HG02885 (cell line): ENCODE results near the gene IL21R.

Experiments used
- ATAC-seq: cut with Tn5 transposase; IDR thresholded peaks from one replicate; pipeline ENCODE4 v1.9.1; 2021; ENCODE audit warnings: mild to moderate bottlenecking; ENCODE audit not compliant: unreplicated experiment, poor library complexity

IL21R gene

DNA sequence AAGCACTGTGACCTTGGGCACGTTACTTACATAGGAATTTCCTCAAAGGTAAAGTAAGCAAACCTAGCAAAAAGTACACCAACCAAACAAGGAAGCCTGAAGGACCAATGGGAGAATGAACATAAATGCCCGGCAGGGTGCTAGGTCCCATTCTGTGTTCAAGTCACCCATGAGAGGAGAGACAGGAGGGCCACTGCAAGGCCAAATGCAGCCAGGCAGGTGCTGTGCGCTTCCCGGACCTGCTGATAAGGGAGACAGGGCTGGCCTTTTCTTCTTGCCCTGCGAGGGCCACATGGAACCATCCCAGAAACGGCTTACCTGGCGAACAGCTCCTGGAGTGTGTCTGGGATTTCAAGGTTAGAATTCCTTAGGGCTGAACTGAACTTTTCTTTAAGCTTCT, 78.8 kb downstream of the IL21R start:
- no peak for ATAC-seq

DNA sequence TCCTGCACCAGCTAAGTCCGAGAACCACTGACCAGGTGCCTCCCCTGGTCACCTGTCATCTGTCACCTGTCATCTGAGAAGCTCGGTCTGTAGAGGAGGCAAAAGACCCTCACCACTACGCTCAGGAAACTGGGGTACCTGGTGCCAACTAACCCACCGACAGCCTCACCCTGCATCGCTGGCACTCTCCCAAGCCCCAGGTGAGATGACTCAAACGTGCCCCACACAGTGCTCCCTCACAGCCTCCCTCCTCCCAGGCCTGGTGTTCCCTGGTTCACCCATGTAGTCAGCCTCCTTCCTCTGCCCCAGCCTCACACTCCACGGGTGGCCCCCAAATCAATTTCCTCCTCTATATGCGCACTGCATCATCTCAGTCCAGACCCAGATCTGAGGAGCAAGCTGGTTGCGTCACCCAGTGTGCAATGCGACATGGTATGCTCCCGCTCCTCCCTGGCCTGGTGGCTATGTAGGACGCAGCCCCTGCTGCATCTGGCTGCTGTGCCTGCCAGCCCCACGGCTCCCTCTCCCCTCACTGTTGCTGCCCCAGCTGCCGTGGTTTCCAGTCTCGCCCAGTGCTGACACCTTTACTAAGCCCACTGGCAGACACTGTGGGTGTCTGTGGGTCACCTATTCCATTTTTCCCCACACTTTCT, 79.4 kb downstream of the IL21R start:
- no peak for ATAC-seq

DNA sequence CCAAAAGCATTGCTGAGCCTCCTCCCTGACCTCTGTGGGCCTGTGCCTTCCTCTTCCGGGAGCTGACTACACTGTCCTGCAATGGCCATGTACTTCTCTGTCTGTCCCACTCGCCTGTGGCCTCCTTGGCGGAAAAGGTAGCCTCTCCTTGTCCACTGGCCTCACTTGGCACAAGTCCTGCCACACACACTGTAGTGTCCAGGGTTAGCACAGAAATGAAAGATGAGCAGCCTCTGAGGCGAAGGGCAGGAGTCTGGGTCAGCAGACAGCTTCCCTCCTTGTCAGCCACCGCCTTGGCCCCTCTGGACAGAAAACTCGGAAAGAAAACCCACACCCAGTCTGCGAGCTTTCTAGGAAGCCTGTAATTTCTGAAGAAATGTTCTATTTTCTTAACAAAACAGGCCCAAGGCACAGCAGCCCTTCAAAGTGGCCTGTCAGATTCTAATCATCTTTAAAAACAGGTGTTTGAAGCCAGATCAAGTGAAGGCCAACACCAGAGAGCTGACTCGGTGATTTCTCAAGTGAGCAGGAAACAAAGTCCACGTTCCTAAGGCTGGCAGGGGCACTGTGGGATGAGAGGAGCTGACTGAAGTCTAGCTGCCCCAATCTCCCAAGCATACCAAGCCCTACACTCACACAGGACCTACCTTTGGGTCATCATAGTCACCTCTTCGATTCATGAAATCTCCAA, 80.6 kb downstream of the IL21R start:
- no peak for ATAC-seq

DNA sequence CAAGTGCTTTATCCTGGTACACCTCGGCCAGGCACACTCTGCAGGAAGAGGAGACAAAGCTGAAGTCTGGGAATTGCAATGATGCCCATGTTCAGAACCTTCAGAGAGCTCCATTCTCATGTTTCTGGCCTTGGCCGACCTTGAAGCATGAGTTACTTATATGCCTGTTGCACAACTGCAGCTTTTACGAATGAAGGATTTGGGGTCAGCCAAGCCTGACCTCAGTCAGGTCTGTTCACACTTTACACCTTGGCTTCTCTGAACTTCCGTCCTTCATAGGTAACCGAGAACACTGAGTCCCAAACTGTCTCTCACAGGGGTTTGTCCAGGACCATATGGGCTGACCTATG, 81.1 kb downstream of the IL21R start:
- no peak for ATAC-seq

DNA sequence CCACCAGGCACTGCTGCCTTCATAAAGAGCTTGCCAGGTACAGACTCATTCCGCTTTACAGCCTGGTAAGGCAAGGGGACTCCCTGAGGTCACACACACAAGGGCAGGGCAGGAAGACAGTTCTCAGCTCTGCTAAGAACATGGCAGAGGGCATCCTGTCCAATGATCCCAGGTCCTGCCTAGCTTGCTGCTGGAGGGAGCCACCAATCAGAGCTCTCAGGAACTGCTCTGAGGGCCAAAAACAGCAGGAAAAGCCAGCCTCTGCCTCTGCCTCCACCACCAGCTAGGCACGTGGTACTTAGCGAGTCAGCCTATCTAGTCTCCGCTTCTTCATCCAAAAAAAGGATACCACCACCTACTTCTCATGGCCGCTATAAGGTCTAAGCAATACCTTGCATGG, 81.7 kb downstream of the IL21R start:
- no peak for ATAC-seq

DNA sequence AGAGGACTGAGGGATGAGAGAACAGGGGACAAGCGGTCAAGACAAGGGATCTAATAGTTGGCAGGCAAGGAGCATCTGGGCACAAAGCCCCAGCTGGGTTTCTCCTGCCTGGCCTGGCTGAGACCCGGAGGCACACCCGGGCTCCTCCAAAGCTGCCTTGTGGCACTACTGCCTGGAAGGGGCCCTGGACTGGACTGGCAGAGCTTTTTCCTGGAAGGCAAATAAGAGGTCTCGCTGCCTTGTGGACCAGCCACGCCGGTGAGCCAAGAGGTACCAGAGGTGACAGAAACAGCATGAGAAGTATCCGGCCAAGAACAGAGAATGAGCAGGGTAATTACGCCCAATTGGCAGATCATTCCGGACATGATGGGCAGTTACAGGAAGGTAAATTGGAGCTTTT, 83.2 kb downstream of the IL21R start:
- no peak for ATAC-seq

DNA sequence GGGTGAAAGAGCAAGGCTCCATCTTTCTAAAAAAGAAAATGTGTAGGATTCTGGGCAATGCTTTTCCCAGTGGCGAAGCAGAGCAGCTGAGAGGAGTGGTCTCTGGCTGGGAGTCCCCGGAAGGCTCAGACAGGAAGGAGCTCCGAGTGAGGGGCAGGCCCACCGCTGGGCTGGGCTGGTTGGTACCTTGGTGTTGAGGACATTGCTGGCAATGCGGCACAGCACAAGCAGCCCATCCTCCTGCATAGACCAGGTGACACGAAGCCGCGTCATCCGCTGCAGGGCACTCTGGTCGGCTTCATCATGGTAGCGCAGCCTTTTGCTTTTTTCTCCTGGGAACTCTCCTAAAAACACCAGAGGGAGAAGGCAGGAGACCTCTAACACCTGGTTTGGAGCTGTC, 83.8 kb downstream of the IL21R start:
- ATAC-seq, result no peak

DNA sequence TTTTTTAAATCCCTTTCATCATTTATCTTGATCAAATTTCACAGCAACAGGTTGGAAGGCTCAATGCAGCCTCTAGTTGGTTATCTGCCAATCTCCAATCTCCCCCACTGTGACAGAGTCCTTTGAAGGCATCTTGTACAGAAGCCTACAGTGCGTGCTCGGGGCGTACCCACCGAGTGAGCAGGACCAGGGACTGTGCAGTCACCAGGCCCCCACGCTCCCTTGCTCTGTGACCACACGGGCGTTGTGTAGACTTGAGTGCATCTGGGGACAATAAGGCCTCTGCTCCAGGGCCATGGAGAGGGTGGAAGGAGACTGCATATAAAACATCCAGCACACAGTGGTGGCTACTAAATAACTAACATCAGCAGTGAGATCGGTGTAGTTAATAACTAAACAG, 84.4 kb downstream of the IL21R start:
- no peak for ATAC-seq

DNA sequence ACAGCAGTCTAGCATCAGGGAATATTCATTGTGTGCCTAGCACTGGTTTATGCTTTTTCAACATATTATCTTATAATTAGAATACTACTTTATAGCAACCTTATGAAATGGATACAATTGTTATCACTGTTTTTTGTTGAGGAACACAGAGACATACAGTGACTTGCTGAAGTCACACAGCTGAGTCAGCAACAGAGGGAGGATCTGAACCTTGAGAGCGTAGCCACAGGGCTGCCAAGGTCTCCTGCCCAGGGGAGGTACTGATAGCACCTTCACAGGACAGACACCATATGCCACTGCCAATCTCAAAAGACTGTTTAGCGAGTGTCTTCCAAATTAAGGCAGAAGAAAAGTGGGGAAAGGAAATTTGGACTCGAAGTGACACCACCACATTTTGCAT, 84.8 kb downstream of the IL21R start:
- no peak for ATAC-seq

DNA sequence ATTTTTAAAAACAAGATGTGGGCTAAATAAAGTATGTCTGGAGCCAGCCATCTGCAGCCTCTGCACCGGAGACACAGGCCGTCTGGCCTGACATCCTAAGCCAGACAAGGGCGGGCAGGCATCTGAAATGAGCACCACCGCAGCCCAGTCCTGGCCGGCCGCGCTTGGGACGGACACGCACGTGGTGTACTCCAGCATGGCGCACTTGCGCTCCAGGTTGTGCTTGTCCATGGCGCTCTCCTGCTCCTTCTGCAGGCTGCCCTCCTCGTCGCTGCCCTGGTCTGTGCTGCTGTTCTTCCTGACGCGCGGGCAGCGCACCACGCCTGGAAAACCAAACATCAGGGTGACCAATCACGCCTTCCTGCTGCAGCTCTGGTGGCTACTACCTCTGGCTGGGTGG, 87.4 kb downstream of the IL21R start:
- ATAC-seq, result no peak

DNA sequence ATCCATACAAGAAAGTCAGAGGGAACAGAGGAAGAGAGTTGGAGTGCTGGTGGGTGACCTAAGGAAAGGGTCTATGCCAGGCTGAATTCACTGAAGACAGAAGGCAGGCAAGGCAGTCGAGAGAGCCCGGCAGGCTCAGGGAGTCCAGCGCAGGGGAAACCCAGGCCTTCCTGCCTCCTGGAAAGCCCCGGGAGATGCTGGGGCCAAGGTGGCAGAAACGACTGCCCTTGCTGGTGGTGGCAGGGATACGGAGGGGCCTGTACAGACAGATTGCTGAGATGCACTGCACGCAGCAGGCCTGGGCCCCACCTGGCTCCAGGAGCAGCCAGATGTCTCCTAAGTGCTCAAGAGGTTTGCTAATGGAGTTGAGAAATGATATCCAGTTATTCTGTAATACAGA, 87.9 kb downstream of the IL21R start:
- no peak for ATAC-seq

DNA sequence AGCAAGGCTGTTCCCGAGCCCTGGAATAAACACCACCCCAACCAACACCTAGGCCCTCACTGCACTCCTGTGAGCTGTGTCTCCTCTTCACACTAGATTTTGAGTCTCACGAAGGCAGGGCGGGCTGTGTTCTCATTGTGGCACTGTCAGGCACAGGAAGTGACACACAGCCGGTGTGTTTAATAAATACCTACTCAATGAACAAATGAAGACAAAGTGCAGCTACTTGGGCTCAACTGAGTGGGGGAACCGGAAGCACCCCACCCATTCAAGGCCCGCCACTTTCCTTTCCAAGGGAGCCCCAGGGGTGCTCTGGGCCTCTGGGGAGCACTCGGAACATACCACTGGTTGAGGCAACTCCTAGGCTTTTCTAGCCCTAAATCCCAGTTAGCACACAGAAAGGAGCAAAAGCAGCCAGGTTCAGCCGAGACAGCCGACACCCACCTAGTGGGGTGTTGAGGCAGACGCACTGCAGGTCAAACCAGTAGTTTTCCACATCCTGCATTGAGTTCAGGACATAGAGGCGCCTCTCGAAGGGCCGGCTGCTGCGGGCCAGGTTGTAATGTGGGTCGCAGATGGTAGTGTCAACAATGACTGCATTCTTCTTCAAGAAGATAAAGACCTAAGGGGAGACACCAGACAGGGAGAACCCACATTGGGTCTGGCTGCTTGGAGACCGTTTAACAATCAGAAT, 90.1 kb downstream of the IL21R start:
- ATAC-seq, result no peak

DNA sequence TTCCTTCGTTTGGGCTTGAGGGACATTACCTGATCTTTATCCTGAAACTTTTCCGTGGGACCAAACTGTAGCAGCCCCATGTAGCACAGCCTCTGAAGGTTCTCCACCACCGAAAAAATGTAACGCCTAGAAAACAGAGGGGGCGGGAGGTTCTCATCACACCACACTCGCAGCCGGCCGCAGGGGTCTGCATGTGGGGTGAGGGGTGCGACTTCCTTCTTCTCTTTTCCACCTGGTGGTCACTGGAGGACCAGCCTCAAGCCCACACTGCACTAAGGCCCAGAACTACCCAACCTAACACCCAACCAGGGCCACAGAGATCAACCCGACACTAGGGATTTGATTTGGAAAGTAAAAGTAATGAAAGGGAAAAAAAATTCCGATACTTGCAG, 90.6 kb downstream of the IL21R start:
- ATAC-seq, result no peak

DNA sequence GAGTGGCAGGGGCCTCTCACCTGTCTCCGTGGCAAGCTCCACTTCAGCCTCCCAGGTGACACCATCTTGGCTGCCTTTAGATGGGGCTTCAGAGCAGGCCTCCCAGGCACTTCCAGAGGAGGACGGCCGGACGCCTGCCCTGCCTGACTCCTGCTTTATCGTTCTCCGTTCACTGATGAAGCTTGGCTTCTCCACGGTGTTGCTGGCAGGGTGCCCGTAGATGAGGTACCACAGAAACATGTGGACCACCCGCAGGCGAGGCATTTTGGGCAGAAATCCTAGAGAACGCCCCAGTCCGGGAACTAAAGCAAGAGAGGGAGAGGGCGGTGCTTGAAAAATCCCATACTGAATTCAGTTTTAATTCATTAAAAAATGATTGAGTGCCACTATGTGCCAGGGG, 93.2 kb downstream of the IL21R start:
- no peak for ATAC-seq

DNA sequence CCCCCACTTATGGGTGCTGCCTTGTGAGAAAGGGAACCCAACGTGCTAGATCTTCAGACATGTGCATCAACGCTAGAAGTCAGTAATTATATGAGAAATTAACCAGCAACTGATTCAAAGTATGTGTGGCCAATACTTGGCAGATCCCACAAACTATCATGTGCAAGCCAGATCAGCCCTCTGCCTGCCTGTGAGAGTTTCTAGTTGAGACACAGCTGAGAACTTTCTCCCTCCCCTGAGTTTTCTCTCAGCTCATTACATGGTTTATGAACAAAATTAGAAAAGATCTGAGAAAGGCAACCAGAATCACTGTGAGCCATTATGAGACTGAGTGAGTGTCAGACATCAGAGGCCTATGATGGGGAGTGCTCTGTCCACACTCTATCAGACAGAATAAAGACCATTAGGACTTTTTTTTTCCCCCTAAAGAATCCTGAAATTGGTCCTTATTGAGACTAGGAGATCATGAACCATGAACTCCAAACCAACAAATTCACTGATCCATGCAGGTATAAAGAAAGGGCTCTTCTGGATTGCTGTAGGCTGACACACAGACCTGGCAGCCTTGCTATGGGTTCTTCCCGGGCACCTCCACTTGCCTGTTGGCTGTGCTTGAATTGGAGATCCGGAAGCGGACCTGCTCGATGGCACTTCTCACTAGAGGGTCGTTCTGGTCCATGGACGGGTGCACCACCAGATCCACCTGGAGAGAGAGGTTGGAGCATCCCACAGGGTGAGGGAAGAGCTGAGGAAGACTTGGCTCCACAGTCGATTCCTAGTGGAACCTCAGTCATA, 96.3 kb downstream of the IL21R start:
- ATAC-seq, result no peak

DNA sequence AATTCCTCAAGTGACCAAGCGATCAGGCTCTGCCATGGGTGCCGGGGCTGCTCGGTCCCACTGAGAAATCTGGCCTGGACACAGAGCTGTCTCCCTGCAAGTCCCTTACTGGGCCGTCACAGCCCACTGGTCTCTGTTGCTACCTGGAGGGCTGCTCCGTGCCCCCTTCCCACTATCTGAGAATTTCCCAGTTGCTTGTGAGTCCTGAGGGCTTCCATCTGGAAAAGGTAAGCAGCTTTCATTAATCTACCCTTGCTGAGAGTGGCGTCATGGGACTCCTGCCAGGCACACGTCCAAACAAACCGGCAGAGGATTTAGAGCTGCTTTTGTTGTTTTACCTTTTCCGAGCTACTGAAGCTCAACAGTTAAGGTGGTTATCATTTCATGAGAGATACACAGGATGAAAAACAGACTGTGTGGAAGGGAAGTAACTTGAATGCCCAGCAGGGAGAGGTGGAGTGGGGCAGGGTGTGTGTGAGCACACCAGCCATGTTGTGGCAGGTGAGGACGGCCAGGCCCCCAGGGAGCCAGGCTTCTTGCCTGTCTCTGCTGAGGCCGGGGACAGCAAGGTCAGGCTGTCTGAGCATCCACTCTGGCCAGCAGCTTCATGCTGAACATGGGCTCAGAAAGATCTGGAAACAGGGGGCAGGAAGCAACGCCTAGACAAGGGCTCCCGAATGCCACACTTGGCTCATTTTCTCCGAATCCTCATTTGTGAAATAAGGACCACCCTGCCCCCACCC, 97.1 kb downstream of the IL21R start:
- ATAC-seq, result no peak

DNA sequence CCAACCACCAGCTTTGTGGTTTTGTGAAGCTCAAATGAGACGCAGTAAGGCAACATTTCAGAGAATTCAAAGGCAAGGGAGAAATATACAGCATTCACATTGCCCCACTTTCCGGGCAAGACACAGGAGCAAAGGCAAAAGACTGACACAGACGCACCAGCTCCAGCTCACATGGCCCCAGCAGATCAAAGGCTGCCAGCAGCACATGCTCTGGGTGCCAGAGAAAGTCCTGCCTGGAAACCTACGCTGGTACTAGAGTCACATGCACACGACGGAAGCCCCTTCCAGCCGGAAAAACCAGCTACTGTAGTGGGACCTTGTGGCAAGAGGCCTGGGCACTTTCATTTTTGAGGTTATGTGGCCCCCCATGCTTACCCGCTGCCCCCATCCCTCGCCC, 97.7 kb downstream of the IL21R start:
- no peak for ATAC-seq

DNA sequence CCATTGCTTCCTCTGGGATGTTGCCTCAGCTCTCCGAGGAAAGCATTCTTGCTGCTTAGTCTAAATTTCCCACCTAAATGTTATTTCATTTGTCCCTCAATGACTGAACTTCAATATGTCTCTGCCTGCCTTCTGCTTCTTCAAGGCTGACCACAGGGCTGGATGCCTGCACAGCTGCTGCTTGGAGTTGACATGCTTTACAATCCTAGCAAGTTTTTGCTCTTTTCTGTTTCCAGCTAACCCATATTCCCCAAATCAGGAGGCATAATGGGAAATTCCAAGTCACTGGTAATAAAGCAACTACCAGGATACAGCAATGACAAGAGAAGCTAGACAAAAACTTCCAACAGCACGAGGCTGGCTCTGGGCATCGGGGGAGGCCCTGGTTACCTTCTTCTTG, 98.8 kb downstream of the IL21R start:
- no peak for ATAC-seq
